Measurements from ENCODE around the gene SUGCT.

DNA sequence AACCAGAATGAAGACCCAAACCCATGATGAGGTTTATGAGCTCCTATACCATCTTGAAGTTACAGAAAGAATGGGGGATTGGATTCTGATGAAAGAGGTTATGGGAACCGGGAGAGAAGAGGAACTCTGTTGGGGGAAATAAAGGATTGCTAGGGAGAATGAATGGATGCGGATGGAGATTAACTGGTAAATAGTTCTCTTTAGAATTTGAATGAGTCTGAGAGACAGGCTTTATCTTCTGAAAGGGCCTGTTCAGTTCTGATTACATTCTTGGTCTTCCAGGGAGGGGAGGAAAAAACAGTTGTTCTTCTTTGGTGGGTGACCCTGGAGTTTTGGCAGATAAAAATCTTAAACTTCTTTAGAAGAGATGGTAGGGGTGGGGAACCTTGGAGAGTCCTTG is 13.9 kb downstream of the SUGCT start:
- TF ChIP-seq, protein P1, sequence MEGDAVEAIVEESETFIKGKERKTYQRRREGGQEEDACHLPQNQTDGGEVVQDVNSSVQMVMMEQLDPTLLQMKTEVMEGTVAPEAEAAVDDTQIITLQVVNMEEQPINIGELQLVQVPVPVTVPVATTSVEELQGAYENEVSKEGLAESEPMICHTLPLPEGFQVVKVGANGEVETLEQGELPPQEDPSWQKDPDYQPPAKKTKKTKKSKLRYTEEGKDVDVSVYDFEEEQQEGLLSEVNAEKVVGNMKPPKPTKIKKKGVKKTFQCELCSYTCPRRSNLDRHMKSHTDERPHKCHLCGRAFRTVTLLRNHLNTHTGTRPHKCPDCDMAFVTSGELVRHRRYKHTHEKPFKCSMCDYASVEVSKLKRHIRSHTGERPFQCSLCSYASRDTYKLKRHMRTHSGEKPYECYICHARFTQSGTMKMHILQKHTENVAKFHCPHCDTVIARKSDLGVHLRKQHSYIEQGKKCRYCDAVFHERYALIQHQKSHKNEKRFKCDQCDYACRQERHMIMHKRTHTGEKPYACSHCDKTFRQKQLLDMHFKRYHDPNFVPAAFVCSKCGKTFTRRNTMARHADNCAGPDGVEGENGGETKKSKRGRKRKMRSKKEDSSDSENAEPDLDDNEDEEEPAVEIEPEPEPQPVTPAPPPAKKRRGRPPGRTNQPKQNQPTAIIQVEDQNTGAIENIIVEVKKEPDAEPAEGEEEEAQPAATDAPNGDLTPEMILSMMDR (IDR thresholded peaks at IDR 0.05; ENCODE audit: borderline replicate concordance, extremely low read depth, low read length, poor library complexity, severe bottlenecking) = no peak
- no peak for TF ChIP-seq EZH2 (IDR thresholded peaks at IDR 0.05; ENCODE audit: borderline replicate concordance, low read depth, low read length, severe bottlenecking)

Data from DND-41 (cell line).